ENCODE results near the gene TTC23L.

The TTC23L gene

DNA sequence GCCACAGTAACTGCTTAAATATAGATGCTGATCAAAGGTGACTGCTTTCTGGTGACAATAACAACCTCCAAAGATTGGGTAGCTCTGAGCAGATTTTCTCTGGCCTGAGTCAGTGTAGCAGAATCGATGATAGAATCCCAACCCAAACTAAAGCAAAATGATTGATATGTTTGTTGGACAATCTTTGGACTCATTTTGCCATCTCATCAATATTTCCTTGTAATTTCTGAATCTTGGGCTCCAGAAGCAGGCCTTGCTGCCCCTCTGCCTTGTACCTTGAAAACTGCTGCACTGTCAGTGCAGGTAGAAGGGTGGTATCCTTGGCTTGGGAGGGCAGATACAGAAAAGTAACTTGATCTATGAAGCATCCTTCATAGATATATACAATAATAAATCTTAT, 18.9 kb downstream of the TTC23L start:
- TF ChIP-seq, protein P1, sequence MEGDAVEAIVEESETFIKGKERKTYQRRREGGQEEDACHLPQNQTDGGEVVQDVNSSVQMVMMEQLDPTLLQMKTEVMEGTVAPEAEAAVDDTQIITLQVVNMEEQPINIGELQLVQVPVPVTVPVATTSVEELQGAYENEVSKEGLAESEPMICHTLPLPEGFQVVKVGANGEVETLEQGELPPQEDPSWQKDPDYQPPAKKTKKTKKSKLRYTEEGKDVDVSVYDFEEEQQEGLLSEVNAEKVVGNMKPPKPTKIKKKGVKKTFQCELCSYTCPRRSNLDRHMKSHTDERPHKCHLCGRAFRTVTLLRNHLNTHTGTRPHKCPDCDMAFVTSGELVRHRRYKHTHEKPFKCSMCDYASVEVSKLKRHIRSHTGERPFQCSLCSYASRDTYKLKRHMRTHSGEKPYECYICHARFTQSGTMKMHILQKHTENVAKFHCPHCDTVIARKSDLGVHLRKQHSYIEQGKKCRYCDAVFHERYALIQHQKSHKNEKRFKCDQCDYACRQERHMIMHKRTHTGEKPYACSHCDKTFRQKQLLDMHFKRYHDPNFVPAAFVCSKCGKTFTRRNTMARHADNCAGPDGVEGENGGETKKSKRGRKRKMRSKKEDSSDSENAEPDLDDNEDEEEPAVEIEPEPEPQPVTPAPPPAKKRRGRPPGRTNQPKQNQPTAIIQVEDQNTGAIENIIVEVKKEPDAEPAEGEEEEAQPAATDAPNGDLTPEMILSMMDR (IDR thresholded peaks at IDR 0.05; ENCODE audit: low read depth, low read length) = no peak
- no peak overlapping the region for H3K4me3 ChIP-seq (replicated peaks in 1 of 2; ENCODE audit: low read depth in 2 of 2, low read length in 2 of 2)
- no peak for DNase-seq (ENCODE audit: low read depth in 2 of 2)

- no peak overlapping the region for H3K4me3 ChIP-seq (replicated peaks in 1 of 2; ENCODE audit: low read depth in 2 of 2, low read length in 2 of 2)
- peak; percentile 40 to 45 for DNase-seq (ENCODE audit: low read depth in 2 of 2)
- TF ChIP-seq, protein P1 (IDR thresholded peaks at IDR 0.05; ENCODE audit: low read depth, low read length) = no peak
These were observed 19.8 kb downstream of the TTC23L start for GRCh38 chr5:34858790-34859189.

- no peak for DNase-seq (ENCODE audit: low read depth in 2 of 2)
- no peak overlapping the region for H3K4me3 ChIP-seq (replicated peaks in 1 of 2; ENCODE audit: low read depth in 2 of 2, low read length in 2 of 2)
- TF ChIP-seq, protein P1 (IDR thresholded peaks at IDR 0.05; ENCODE audit: low read depth, low read length) = no peak
These were observed 20.3 kb downstream of the TTC23L start for GRCh38 chr5:34859253-34859652.

- no peak overlapping the region for H3K4me3 ChIP-seq (replicated peaks in 1 of 2; ENCODE audit: low read depth in 2 of 2, low read length in 2 of 2)
- TF ChIP-seq, protein P1 (IDR thresholded peaks at IDR 0.05; ENCODE audit: low read depth, low read length) = no peak
- DNase-seq (ENCODE audit: low read depth in 2 of 2) = no peak
These were observed 25.0 kb downstream of the TTC23L start for GRCh38 chr5:34863946-34864345.

DNA sequence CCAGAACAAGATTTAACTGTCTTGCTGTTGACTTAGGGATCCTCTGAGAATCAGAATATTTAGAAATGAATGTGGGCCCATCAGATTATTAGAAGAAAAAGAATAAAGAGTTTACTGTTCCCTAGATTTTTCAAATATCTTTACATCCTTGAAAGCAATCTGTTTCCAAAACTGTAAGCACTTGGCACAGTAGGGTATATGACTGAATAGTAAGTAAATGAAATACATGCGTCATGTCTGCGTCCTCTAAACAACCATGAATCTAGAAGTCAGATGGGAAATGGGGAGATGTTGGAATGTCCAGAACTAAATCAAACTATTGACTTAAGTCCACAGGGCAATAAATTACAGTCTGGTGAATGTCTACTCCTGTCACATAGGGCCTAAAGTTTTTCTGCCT, 26.1 kb downstream of the TTC23L start:
- no peak overlapping the region for H3K4me3 ChIP-seq (replicated peaks in 1 of 2; ENCODE audit: low read depth in 2 of 2, low read length in 2 of 2)
- TF ChIP-seq, protein P1 (IDR thresholded peaks at IDR 0.05; ENCODE audit: low read depth, low read length) = no peak
- peak in 1 of 2 donors; percentile 14 for DNase-seq (ENCODE audit: low read depth in 2 of 2)

DNA sequence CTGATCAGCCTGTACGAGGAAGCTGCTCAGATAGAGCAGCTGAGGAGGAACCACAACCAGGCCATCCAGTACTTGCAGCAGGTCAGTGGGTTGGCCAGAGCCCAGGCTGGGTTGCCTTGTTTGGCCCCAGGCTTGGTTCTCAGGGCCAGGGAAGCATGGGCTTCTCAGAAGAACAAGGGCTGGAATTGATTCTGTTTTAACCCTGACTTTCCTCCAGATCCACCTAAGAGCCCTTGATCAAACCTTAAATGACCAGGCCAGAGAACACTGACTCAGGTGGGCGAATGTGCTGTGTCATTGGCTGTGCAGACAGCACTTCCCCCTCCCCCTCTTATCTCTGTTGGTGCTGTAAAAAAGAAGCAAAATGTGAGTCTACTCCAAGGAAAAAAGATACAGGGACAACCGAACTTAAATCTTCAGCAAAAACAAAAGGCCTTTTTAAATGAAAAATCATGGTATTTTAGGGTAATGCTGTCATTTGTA, 28.1 kb downstream of the TTC23L start:
- TF ChIP-seq, protein P1 (IDR thresholded peaks at IDR 0.05; ENCODE audit: low read depth, low read length) = no peak
- H3K4me3 ChIP-seq (replicated peaks in 1 of 2; ENCODE audit: low read depth in 2 of 2, low read length in 2 of 2) = no peak overlapping the region
- DNase-seq (ENCODE audit: low read depth in 2 of 2) = no peak

DNA sequence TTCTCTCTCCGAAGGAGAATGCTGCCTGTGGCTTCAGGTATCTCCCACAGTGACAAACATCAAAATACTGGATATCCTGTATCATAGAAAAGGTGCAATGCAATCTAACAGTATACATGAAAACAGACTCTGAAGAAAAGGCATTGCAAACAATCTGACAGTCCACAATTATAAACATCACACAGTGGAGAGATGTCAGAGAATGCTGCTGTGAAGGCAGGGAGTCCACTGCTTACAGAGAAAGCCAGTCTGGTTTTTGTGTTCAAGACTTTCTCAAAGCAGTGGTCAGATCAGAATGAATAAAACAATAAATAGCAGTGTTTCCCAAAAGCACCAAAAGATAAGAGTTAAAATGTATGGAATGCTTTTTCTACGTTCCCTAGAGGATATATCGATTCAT, 28.7 kb downstream of the TTC23L start:
- no peak overlapping the region for H3K4me3 ChIP-seq (replicated peaks in 1 of 2; ENCODE audit: low read depth in 2 of 2, low read length in 2 of 2)
- DNase-seq (ENCODE audit: low read depth in 2 of 2) = no peak
- TF ChIP-seq, protein P1 (IDR thresholded peaks at IDR 0.05; ENCODE audit: low read depth, low read length) = no peak
